Measurements from ENCODE around the gene RPTOR.

RPTOR gene

DNA sequence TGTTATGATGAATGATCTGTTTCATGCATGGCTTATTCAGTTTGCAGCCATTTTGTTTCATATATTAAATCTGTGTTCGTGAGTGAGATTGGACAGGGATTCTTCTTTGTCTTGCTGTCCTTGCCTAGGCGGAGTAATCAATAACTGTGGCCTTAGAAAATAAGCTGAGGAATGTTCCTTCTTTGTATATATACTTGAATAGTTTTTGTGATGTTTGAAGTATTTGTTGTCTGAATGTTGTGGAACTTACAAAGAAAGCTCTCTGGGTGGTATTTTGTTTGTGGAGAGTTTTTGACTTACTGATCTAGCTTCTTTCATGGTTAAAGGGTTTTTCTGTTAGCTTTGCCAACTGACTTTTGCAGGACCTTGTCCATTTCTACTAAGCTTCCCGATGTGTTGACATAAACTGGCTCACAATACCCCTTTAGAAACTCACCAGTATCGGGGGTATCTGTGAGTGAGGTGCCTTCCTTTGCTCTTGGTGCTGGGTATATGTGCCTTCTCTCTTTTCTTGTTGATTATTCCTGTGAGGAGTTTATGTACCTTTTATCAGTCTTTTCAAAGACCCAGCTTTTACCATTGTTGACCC lies 166.2 kb downstream of the RPTOR start:
- TF ChIP-seq, protein P1, sequence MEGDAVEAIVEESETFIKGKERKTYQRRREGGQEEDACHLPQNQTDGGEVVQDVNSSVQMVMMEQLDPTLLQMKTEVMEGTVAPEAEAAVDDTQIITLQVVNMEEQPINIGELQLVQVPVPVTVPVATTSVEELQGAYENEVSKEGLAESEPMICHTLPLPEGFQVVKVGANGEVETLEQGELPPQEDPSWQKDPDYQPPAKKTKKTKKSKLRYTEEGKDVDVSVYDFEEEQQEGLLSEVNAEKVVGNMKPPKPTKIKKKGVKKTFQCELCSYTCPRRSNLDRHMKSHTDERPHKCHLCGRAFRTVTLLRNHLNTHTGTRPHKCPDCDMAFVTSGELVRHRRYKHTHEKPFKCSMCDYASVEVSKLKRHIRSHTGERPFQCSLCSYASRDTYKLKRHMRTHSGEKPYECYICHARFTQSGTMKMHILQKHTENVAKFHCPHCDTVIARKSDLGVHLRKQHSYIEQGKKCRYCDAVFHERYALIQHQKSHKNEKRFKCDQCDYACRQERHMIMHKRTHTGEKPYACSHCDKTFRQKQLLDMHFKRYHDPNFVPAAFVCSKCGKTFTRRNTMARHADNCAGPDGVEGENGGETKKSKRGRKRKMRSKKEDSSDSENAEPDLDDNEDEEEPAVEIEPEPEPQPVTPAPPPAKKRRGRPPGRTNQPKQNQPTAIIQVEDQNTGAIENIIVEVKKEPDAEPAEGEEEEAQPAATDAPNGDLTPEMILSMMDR (IDR thresholded peaks at IDR 0.05; ENCODE audit: low read depth, low read length): no peak
- no peak overlapping the region for H3K4me3 ChIP-seq (replicated peaks in 1 of 2; ENCODE audit: low read depth in 2 of 2, low read length in 2 of 2)
- no peak for DNase-seq (ENCODE audit: low read depth in 2 of 2)

DNA sequence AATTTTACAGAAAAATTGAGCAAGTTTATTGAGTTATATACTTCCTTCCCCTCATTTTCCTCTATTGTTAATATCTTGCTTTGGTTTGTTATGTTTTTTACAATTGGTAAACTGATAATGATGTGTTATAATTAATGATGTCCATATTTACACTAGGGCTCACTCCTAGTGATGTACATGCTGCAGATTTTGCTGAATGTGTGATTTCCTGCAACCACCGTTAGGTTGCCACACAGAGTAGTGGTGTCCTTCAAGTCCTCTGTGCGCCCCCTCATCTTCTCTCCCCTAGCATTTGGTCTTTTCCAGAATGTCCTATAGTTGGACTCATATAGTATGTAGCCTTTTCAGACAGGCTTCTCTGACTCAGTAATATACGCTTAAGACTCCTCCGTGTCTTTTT lies 167.5 kb downstream of the RPTOR start:
- TF ChIP-seq, protein P1 (IDR thresholded peaks at IDR 0.05; ENCODE audit: low read depth, low read length): no peak
- no peak overlapping the region for H3K4me3 ChIP-seq (replicated peaks in 1 of 2; ENCODE audit: low read depth in 2 of 2, low read length in 2 of 2)
- DNase-seq (ENCODE audit: low read depth in 2 of 2): no peak

DNA sequence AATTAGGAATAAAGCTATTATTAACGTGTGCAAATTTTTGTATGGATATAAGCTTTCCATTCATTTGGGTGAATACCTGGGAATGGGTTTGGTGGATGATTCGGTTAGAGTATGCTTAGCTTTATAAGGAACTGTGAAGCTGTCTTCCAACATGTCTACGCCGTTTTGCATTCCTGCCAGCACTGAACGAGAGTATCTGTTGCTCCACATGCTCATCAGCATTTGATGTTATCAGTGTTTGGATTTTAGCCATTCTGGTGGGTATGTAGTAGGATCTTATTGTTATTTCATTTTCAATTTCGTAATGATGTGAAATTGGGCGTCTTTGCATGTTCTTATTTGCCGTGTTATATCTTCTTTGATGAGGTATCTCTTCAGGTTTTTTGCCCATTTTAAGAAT lies 168.0 kb downstream of the RPTOR start:
- H3K4me3 ChIP-seq (replicated peaks in 1 of 2; ENCODE audit: low read depth in 2 of 2, low read length in 2 of 2): no peak overlapping the region
- DNase-seq (ENCODE audit: low read depth in 2 of 2): no peak
- TF ChIP-seq, protein P1 (IDR thresholded peaks at IDR 0.05; ENCODE audit: low read depth, low read length): no peak

DNA sequence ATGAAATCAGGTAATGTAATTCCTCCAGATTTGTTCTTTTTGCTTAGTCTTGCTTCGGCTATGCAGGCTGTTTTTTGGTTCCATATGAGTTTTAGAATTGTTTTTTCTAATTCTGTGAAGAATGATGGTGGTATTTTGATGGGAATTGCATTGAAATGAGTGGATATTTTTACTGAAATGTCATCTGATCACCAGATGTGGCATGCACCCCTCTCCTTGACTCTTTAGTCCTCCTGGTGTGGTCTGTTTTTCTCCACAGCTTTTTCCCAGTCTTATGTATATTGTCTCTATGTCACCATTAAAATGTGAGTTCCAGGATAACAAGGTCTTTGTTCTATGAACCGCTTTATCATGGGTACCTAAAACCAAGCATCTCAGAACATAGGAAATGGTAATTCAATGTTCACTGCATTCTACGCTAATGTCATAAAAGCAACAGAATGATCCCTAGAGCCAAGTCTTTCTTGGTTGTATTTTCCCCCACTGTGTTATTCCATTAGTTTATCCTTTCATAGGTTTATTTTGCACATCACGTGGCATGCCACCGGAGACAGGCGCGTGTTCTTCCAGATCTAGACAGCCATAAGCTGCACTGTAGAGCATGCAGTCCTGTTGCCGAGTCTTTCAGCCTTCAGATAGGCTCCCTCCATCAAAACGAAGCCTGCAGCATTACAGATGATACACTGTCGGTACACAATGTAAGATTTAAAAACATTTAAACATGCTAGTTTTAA lies 172.5 kb downstream of the RPTOR start:
- DNase-seq (ENCODE audit: low read depth in 2 of 2): no peak
- no peak overlapping the region for H3K4me3 ChIP-seq (replicated peaks in 1 of 2; ENCODE audit: low read depth in 2 of 2, low read length in 2 of 2)
- TF ChIP-seq, protein P1 (IDR thresholded peaks at IDR 0.05; ENCODE audit: low read depth, low read length): no peak

DNA sequence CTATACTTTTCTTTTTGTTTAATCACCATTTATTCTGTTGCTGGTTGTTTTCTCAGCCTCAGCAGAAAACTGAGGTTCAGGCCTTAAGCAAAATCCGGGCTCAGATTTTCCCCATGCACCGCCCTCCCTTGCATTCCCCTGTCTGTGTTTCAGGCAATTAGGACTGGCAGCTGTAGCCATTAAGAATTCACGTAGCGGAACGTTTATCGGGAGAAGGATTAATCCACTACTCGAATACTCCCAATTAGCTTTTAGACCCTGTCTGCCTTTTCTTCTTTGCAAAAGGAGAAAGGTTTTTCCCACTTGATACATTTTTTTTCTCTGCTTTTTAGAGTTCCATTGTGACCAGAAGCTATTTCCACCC lies 173.1 kb downstream of the RPTOR start:
- TF ChIP-seq, protein P1 (IDR thresholded peaks at IDR 0.05; ENCODE audit: low read depth, low read length): no peak
- no peak for DNase-seq (ENCODE audit: low read depth in 2 of 2)
- H3K4me3 ChIP-seq (replicated peaks in 1 of 2; ENCODE audit: low read depth in 2 of 2, low read length in 2 of 2): no peak overlapping the region

DNA sequence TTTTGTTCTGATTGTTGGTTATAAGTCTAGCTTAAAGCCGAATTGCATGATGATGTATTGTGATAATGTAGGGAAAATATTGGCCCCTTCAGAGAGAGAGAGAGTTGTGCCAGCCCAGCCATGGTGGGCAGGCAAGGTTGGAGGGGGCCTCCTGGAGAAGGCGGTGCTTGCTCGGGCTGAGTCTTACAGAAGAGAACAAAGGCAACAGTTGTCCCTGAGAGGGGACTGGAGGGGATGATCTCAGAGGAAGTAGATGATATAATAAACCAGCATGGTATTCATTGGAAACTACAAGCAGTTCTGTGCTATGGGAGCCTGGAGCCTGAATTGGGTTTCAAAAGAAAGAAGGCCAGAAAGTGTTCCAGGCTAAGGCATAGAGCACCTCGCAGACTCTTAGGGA lies 173.8 kb downstream of the RPTOR start:
- no peak for DNase-seq (ENCODE audit: low read depth in 2 of 2)
- TF ChIP-seq, protein P1 (IDR thresholded peaks at IDR 0.05; ENCODE audit: low read depth, low read length): no peak
- H3K4me3 ChIP-seq (replicated peaks in 1 of 2; ENCODE audit: low read depth in 2 of 2, low read length in 2 of 2): no peak overlapping the region

Data from cardiac fibroblast (primary cell).